K562 (cell line): ENCODE data around the gene TAMALIN. TPM values are rescaled to one million over a fixed set of nuclear protein-coding genes. Genes with fewer than 3 reads are reported as not detected.

Source experiments
- ATF1 ChIP-seq, 2 experiments: fragments of 450-650 bp in 1 of 2; IDR thresholded peaks; 2 replicates each; pipeline ENCODE4 v1.6.1; 2016; ENCODE audit warnings: missing compliant biosample characterization in 1 of 2, missing genetic modification characterization in 1 of 2
- BRCA1 ChIP-seq, 2 experiments: fragments of 450-650 bp in 1 of 2; sonication (generic) in 1 of 2; formaldehyde crosslinking in 1 of 2; IDR thresholded peaks; 2 replicates each; pipeline versions ENCODE4 v1.5.0 to v1.6.1; 2017 to 2020; ENCODE audit warnings: mild to moderate bottlenecking in 1 of 2, missing genetic modification reagents in 1 of 2
- E2F1 ChIP-seq: sonication (generic); formaldehyde crosslinking; IDR thresholded peaks from 2 replicates; pipeline ENCODE4 v1.8.1; 2023; ENCODE audit warnings: mild to moderate bottlenecking, missing genetic modification reagents, moderate library complexity
- E2F6 ChIP-seq, 2 experiments: IDR thresholded peaks; 2 replicates each; pipeline ENCODE4 v1.6.1; 2011; ENCODE audit warnings: borderline replicate concordance in 1 of 2, control low read depth in 1 of 2, low read depth in 1 of 2, low read length in 1 of 2, mild to moderate bottlenecking in 1 of 2, mixed read lengths in 1 of 2, moderate library complexity in 1 of 2; ENCODE audit not compliant: insufficient read depth in 1 of 2, insufficient read length in 1 of 2, poor library complexity in 1 of 2, severe bottlenecking in 1 of 2; ENCODE audit errors: extremely low read depth in 1 of 2
- NONO ChIP-seq, 2 experiments: fragments of 200-400 bp in 1 of 2; fragments of 450-650 bp in 1 of 2; formaldehyde crosslinking in 1 of 2; IDR thresholded peaks; 2 replicates each; pipeline ENCODE4 v1.6.1; 2017; ENCODE audit warnings: low read depth in 2 of 2, mild to moderate bottlenecking in 2 of 2, moderate library complexity in 2 of 2, low read length in 1 of 2
- PHF20 ChIP-seq: fragments of 450-650 bp; IDR thresholded peaks from 2 replicates; pipeline ENCODE4 v1.6.1; 2018; ENCODE audit not compliant: partially characterized antibody
- PML ChIP-seq: IDR thresholded peaks from 2 replicates; pipeline ENCODE4 v1.6.1; 2012; ENCODE audit warnings: low read length, inconsistent platforms
- RB1 ChIP-seq: fragments of 450-650 bp; IDR thresholded peaks from 2 replicates; pipeline ENCODE4 v1.6.1; 2017; ENCODE audit warnings: low read depth, mild to moderate bottlenecking
- SMC3 ChIP-seq: conservative IDR thresholded peaks from 2 replicates; pipeline ENCODE4 v1.6.1; 2011; ENCODE audit warnings: low read depth, low read length, improper control_type of control experiment; ENCODE audit not compliant: insufficient read depth
- TSC22D4 ChIP-seq: fragments of 450-650 bp; IDR thresholded peaks from 2 replicates; pipeline ENCODE4 v1.6.1; 2016; ENCODE audit warnings: missing genetic modification characterization, missing biosample characterization, control low read depth
- ZNF175 ChIP-seq: fragments of 200-800 bp; sonication (Bioruptor generic); IDR thresholded peaks from 2 replicates; pipeline ENCODE4 v1.6.1; 2016; ENCODE audit warnings: low read depth, mild to moderate bottlenecking, missing genetic modification characterization, missing compliant biosample characterization
- ZNF282 ChIP-seq: sonication (generic); formaldehyde crosslinking; IDR thresholded peaks from 2 replicates; pipeline ENCODE4 v1.8.1; 2023; ENCODE audit warnings: missing genetic modification reagents
- ZNF395 ChIP-seq: fragments of 200-800 bp; sonication (Bioruptor generic); IDR thresholded peaks from 2 replicates; pipeline ENCODE4 v1.6.1; 2017; ENCODE audit warnings: missing genetic modification characterization, missing compliant biosample characterization
- polyA plus RNA-seq, 8 experiments: library from polyadenylated mRNA; depleted of rRNA in 4 of 8; stranded (reverse) in 5 of 8; unstranded in 3 of 8; fragments of >200 nt; fragmentation: Nextera tagmentation in 2 of 8; fragmentation: Illumina TruSeq in 1 of 8; extraction: Ambion mirVana in 2 of 8; extraction: Trizol in 1 of 8; gene quantifications; 2 replicates each; pipeline versions ENCODE4 v1.2.1 to v1.2.3, GENCODE V29; 2011 to 2014; ENCODE audit warnings: inconsistent platforms in 1 of 8, missing spikeins in 1 of 8
- total RNA-seq, 7 experiments: library from RNA; depleted of rRNA in 6 of 7; stranded (reverse); fragments of >200 nt in 6 of 7; fragmentation: Illumina TruSeq in 2 of 7; extraction: Trizol in 2 of 7; gene quantifications; 2 replicates each; pipeline versions ENCODE4 v1.2.1 to v1.2.3, GENCODE V29; 2011 to 2021; ENCODE audit warnings: low replicate concordance in 1 of 7
- TF ChIP-seq, protein P1 (sequence below): fragments of 450-650 bp; IDR thresholded peaks from 2 replicates; pipeline ENCODE4 v1.6.1; 2016; ENCODE audit warnings: borderline replicate concordance
- TF ChIP-seq, protein P2 (sequence below): sonication (generic); formaldehyde crosslinking; IDR thresholded peaks from 2 replicates; pipeline ENCODE4 v1.8.1; 2022; ENCODE audit warnings: missing genetic modification reagents
- TF ChIP-seq, protein P3 (sequence below): fragments of 450-650 bp; formaldehyde crosslinking; conservative IDR thresholded peaks from 2 replicates; pipeline ENCODE4 v1.4.0; 2022; ENCODE audit warnings: mild to moderate bottlenecking, missing genetic modification characterization

TAMALIN gene
- total and polyA plus RNA-seq, 9 of the 15 experiments (the other 6 are each of a cell fraction or from before 2014, with no cell fraction given), result 0.74 to 2.2 (median 1.5) TPM; not detected in 2

DNA sequence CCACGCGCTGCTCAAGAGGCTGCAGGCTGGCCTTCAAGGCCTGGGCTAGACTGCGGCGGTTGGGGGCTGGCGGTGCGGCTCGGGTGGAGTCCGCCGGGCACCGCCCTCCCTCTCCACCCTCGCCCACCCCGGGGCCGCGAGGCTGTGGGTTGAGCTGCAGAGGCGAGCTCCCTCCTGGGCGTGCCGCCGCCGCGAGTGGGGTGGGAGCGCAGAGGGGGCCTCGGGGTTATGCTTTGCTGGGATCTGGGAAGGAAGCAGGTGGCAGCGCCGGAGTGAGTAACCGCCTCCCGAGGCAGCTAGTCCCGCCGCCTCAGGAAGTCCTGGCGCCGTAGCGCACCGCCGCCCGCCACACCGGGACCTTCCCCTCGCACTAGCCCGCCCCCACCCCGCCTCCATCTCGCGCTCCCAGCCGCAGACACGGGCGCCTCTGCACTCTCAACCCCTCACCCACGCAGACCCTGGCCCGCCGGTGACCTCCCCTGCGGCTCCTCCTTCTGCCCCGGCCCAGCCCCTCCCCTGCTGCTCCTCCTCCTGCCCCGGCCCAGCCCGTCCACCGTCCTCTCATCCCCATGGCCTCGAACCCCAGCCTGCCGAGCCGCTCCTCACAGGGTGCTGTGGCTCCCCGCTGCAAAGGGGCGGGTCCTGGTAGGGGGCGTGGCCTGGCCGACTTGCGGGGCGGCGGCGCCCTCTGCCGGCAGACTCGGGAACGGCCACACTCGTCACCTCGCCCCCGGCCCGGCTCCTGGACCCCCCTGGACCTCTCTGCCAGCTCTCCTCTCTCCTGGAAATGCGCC lies 16.6 kb downstream of the TAMALIN start (continued):
- TF ChIP-seq E2F6 (IDR thresholded peaks at IDR 0.05; ENCODE audit: borderline replicate concordance in 1 of 2, extremely low read depth in 1 of 2, insufficient read depth in 1 of 2, insufficient read length in 1 of 2, low read depth in 1 of 2, low read length in 1 of 2, poor library complexity in 1 of 2, severe bottlenecking in 1 of 2), result peak in 1 of 2 experiments; percentile 40
- peak; percentile 90 for TF ChIP-seq SMC3
- peak; percentile 23 for TF ChIP-seq PHF20
- no peak for TF ChIP-seq TSC22D4
- no peak for TF ChIP-seq ZNF175 (CRISPR knock-in tag)
- TF ChIP-seq BRCA1 (IDR thresholded peaks at IDR 0.05), result no peak
- TF ChIP-seq BRCA1 (CRISPR knock-in tag; IDR thresholded peaks at IDR 0.05), result 0 out of 2 replicates have a peak, but pooled peaks have one; percentile 53
- peak; percentile 76 for TF ChIP-seq RB1
- TF ChIP-seq NONO (IDR thresholded peaks at IDR 0.05; ENCODE audit: low read depth in 2 of 2, low read length in 1 of 2), result peak in 1 of 2 experiments; percentile 65; a peak in 1 of 4 replicates
- no peak for TF ChIP-seq E2F1
- no peak for TF ChIP-seq ATF1 (CRISPR knock-in tag; IDR thresholded peaks at IDR 0.05)
- TF ChIP-seq ATF1 (tag; IDR thresholded peaks at IDR 0.05), result peak; percentile 46; the same call in 1 of the 2 replicates
- TF ChIP-seq PML, result no peak
- TF ChIP-seq ZNF282 (CRISPR knock-in tag), result no peak
- TF ChIP-seq, protein P1, sequence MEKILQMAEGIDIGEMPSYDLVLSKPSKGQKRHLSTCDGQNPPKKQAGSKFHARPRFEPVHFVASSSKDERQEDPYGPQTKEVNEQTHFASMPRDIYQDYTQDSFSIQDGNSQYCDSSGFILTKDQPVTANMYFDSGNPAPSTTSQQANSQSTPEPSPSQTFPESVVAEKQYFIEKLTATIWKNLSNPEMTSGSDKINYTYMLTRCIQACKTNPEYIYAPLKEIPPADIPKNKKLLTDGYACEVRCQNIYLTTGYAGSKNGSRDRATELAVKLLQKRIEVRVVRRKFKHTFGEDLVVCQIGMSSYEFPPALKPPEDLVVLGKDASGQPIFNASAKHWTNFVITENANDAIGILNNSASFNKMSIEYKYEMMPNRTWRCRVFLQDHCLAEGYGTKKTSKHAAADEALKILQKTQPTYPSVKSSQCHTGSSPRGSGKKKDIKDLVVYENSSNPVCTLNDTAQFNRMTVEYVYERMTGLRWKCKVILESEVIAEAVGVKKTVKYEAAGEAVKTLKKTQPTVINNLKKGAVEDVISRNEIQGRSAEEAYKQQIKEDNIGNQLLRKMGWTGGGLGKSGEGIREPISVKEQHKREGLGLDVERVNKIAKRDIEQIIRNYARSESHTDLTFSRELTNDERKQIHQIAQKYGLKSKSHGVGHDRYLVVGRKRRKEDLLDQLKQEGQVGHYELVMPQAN, result 0 out of 2 replicates have a peak, but pooled peaks have one; percentile 18
- TF ChIP-seq, protein P2, sequence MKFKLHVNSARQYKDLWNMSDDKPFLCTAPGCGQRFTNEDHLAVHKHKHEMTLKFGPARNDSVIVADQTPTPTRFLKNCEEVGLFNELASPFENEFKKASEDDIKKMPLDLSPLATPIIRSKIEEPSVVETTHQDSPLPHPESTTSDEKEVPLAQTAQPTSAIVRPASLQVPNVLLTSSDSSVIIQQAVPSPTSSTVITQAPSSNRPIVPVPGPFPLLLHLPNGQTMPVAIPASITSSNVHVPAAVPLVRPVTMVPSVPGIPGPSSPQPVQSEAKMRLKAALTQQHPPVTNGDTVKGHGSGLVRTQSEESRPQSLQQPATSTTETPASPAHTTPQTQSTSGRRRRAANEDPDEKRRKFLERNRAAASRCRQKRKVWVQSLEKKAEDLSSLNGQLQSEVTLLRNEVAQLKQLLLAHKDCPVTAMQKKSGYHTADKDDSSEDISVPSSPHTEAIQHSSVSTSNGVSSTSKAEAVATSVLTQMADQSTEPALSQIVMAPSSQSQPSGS (CRISPR knock-in tag), result 0 out of 2 replicates have a peak, but pooled peaks have one; percentile 59
- peak; percentile 29; the same call in 1 of the 2 replicates for TF ChIP-seq ZNF395
- TF ChIP-seq, protein P3, sequence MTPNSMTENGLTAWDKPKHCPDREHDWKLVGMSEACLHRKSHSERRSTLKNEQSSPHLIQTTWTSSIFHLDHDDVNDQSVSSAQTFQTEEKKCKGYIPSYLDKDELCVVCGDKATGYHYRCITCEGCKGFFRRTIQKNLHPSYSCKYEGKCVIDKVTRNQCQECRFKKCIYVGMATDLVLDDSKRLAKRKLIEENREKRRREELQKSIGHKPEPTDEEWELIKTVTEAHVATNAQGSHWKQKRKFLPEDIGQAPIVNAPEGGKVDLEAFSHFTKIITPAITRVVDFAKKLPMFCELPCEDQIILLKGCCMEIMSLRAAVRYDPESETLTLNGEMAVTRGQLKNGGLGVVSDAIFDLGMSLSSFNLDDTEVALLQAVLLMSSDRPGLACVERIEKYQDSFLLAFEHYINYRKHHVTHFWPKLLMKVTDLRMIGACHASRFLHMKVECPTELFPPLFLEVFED (CRISPR knock-in tag), result peak; percentile 81; the same call in 1 of the 2 replicates
